Kidney (tissue), 14 donors: ENCODE results near the gene MRTFB. TPM values are rescaled to one million over a fixed set of nuclear protein-coding genes. Genes with fewer than 3 reads are reported as not detected.
A peak's percentile ranks its signal among the peaks of the same experiment; 100 is the strongest.

Source experiments
- DNase-seq, 5 donors: peaks; one replicate each; pipeline ENCODE4 v3.0.0-alpha.2; 2013 to 2020
- FAIRE-seq: peaks from 2 replicates; lab custom pipeline; 2012; peaks lifted over from hg19 to GRCh38; lab: Jason Lieb, UNC
- H3K27ac ChIP-seq, 2 donors: one replicate each; pipeline ENCODE4 v1.7.0; 2013; ENCODE audit warnings: low read depth in 2 of 2, low read length in 2 of 2, inconsistent platforms in 1 of 2
- H3K27me3 ChIP-seq: one replicate; pipeline ENCODE4 v1.7.1; 2013; ENCODE audit warnings: low read length, inconsistent platforms; ENCODE audit not compliant: control insufficient read depth, insufficient read depth
- H3K36me3 ChIP-seq, 3 donors: one replicate each; pipeline versions ENCODE4 v1.7.0 to v1.7.1; 2013; ENCODE audit warnings: low read length in 3 of 3, control low read depth in 1 of 3, inconsistent platforms in 1 of 3; ENCODE audit not compliant: insufficient read depth in 3 of 3, control insufficient read depth in 2 of 3
- H3K4me1 ChIP-seq, 3 donors: one replicate each; pipeline versions ENCODE4 v1.7.0 to v1.7.1; 2013; ENCODE audit warnings: low read length in 3 of 3, inconsistent platforms in 1 of 3, low read depth in 1 of 3; ENCODE audit not compliant: control insufficient read depth in 2 of 3, insufficient read depth in 2 of 3
- H3K4me3 ChIP-seq, 3 donors: one replicate each; pipeline versions ENCODE4 v1.7.0 to v1.8.1; 2013; ENCODE audit warnings: low read length in 3 of 3, control low read depth in 1 of 3, inconsistent platforms in 1 of 3
- H3K9ac ChIP-seq, 3 donors: one replicate each; pipeline versions ENCODE4 v1.7.0 to v1.7.1; 2013; ENCODE audit warnings: low read length in 3 of 3, control low read depth in 1 of 3, inconsistent platforms in 1 of 3
- H3K9me3 ChIP-seq, 3 donors: one replicate each; pipeline versions ENCODE4 v1.7.0 to v1.7.1; 2013; ENCODE audit warnings: low read length in 3 of 3, control low read depth in 1 of 3, inconsistent platforms in 1 of 3; ENCODE audit not compliant: control insufficient read depth in 2 of 3, insufficient read depth in 1 of 3
- intact Hi-C: fragments of 100-400 bp; cut with DNase I; formaldehyde crosslinking; loops from one replicate; pipeline ENCODE4 v1.11.1; 2022
- polyA plus RNA-seq: library from polyadenylated mRNA; stranded (reverse); fragments of 350-450 nt; fragmentation: Illumina TruSeq; extraction: RNeasy Lipid Tissue Mini Kit (QIAGEN cat#74804); gene quantifications from one replicate; pipeline ENCODE4 v1.2.3, GENCODE V29; 2014; ENCODE audit warnings: low read depth, low replicate concordance; ENCODE audit not compliant: insufficient read depth
- total RNA-seq: library from RNA; stranded (reverse); fragmentation: NEBNext Ultra II Directional; extraction: Animal tissue kit (Norgen Biotek cat#: 25700); gene quantifications from one replicate; pipeline ENCODE4 v1.2.1, GENCODE V29; 2021
- TF ChIP-seq, protein P1 (sequence below): IDR thresholded peaks from 3 replicates; pipeline ENCODE4 v1.5.1; 2012; ENCODE audit warnings: mild to moderate bottlenecking, moderate library complexity, borderline replicate concordance; ENCODE audit not compliant: insufficient read depth; ENCODE audit errors: extremely low read depth
- donor health status: control.
- donor health status: control.
- donor health status: control.
- donor health status: control.
- donor health status: control.
- donor health status: DM: yes; HTN: yes; CAD: no.
- donor health status: Normal renal cell carcinoma (clear cell type).

The MRTFB gene
- total and polyA plus RNA-seq, 2 donors from 2014 or later = 5.1 to 51.0 TPM

DNA sequence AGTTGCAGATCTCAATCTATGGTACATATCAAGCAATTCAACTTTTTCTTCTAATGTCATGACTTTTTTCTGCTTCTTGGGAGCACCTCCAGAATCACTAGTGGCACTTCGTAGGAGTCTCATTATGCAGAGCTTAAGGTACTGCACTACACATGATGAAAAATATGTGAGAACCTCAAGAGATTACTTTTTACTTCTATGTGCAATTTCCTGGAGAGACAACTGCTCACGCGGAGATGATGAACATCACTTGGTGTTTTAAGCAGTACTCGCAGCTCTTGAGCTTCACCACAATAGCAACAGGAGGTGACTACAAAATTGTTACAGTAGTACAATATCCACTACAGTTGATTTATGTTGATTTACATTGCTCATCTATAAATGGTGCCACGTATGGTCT is 79.7 kb downstream of the MRTFB start:
- TF ChIP-seq, protein P1, sequence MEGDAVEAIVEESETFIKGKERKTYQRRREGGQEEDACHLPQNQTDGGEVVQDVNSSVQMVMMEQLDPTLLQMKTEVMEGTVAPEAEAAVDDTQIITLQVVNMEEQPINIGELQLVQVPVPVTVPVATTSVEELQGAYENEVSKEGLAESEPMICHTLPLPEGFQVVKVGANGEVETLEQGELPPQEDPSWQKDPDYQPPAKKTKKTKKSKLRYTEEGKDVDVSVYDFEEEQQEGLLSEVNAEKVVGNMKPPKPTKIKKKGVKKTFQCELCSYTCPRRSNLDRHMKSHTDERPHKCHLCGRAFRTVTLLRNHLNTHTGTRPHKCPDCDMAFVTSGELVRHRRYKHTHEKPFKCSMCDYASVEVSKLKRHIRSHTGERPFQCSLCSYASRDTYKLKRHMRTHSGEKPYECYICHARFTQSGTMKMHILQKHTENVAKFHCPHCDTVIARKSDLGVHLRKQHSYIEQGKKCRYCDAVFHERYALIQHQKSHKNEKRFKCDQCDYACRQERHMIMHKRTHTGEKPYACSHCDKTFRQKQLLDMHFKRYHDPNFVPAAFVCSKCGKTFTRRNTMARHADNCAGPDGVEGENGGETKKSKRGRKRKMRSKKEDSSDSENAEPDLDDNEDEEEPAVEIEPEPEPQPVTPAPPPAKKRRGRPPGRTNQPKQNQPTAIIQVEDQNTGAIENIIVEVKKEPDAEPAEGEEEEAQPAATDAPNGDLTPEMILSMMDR = no peak
- intact Hi-C loops = no loop called here
- Histone ChIP-seq H3K27ac (no peak overlapping the region), H3K4me3 (no peak overlapping the region), H3K4me1 (peaks cover 0 to 2% (median 0%) of the 10 kb centered on the region in 3 donors), H3K36me3 (no peaks in the 10 kb centered on the region), H3K9ac (no peak overlapping the region), H3K27me3 (no peaks in the 10 kb centered on the region), H3K9me3 (no peaks in the 10 kb centered on the region)
- FAIRE-seq (no peak), DNase-seq (no peak)

GRCh38 chr16:14151256-14152030 is 80.3 kb downstream of the MRTFB start:
- TF ChIP-seq, protein P1 = no peak
- FAIRE-seq (no peak), DNase-seq (peak in 2 of 5 donors; percentile 30 to 52)
- peak overlapping the region in 1 of 2 donors; percentile 15 for H3K27ac ChIP-seq
- H3K9me3 ChIP-seq = no peaks in the 10 kb centered on the region
- H3K4me3 ChIP-seq = no peak overlapping the region
- H3K9ac ChIP-seq = no peak overlapping the region
- H3K27me3 ChIP-seq = no peaks in the 10 kb centered on the region
- no peaks in the 10 kb centered on the region for H3K36me3 ChIP-seq
- intact Hi-C loops = no loop called here
- H3K4me1 ChIP-seq = peaks cover 0 to 5% (median 0%) of the 10 kb centered on the region in 3 donors

DNA sequence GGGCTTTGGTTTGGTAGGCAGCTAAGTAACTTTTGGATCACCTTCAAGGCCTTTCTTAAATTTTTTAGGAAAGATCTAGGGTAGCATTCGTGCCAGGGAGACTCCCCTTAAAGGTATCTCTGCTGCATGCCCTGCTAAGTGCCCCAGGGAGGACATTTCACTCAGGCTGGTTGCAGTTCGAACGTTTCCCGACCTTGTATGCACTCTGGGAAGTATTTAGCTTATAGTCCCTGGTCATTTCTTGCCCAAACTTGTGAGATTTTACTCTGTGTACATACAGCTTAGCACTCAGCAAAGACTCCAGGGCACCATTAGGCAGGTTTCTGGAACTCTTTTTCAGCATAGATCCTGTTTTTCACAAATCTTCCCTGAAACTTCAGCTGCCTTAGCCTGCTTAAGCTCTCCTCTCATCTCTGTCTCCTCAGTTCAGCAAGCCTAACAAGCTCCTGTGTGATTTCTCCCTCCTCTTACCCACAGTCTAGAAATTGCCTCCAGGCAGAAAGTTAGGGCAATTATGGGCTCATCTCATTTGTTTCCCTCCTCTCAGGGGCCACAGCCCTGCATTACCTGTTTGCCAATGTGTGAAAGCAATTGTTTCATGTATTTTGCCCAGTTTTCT is 84.6 kb downstream of the MRTFB start:
- H3K4me1 ChIP-seq = peaks cover 0 to 5% (median 0%) of the 10 kb centered on the region in 3 donors
- no peaks in the 10 kb centered on the region for H3K27me3 ChIP-seq
- no peak overlapping the region for H3K4me3 ChIP-seq
- TF ChIP-seq, protein P1 = no peak
- intact Hi-C loops = no loop called here
- FAIRE-seq = no peak
- no peaks in the 10 kb centered on the region for H3K36me3 ChIP-seq
- no peaks in the 10 kb centered on the region for H3K9me3 ChIP-seq
- H3K9ac ChIP-seq = no peak overlapping the region
- H3K27ac ChIP-seq = no peak overlapping the region
- no peak for DNase-seq
